Activated T-helper 1 cell treated with anti-CD3 and anti-CD28 coated beads, Interleukin-2, amount 50 U/mL, for 16 hours (primary cell): ENCODE results near the gene HINT2.

Experiments used
- DNase-seq, 2 donors: peaks; one replicate each; pipeline ENCODE4 v3.0.0-alpha.2; 2020; ENCODE audit warnings: low read depth in 1 of 2, low spot score in 1 of 2

Gene HINT2

GRCh38 chr9:35840881-35841644 is 26.2 kb upstream of the HINT2 start:
- DNase-seq: no peak

- DNase-seq: no peak
Measured at GRCh38 chr9:35839926-35840325, 25.1 kb upstream of the HINT2 start.

- no peak for DNase-seq
Measured at GRCh38 chr9:35836595-35836994, 21.8 kb upstream of the HINT2 start.

GRCh38 chr9:35835766-35836165 is 20.9 kb upstream of the HINT2 start:
- no peak for DNase-seq

GRCh38 chr9:35835216-35835632 is 20.4 kb upstream of the HINT2 start:
- DNase-seq: no peak

- DNase-seq: no peak
Measured at GRCh38 chr9:35834260-35835215, 19.7 kb upstream of the HINT2 start.

GRCh38 chr9:35832814-35833213 is 18.0 kb upstream of the HINT2 start:
- no peak for DNase-seq

- no peak for DNase-seq
Measured at GRCh38 chr9:35831040-35831439, 16.2 kb upstream of the HINT2 start.

- no peak for DNase-seq
Measured at GRCh38 chr9:35829764-35830096, 14.9 kb upstream of the HINT2 start.

- peak; percentile 85 to 87 for DNase-seq
Measured at GRCh38 chr9:35829084-35829763, 14.4 kb upstream of the HINT2 start, which contains the start of gene TMEM8B. TSS of gene TMEM8B (plus strand) at chr9:35829228. CDS start at chr9:35829448, 220 bp downstream.

GRCh38 chr9:35828716-35829083 is 13.9 kb upstream of the HINT2 start, which contains the start of gene FAM221B:
TSS of gene FAM221B (minus strand) at chr9:35828732. CDS start at chr9:35826161, 2,571 bp downstream.
- no peak for DNase-seq

- DNase-seq: no peak
Measured at GRCh38 chr9:35827486-35827885, 12.6 kb upstream of the HINT2 start.

GRCh38 chr9:35826071-35826701 is 11.3 kb upstream of the HINT2 start:
- DNase-seq: no peak

GRCh38 chr9:35822926-35823325 is 8.1 kb upstream of the HINT2 start:
- DNase-seq: no peak

- DNase-seq: no peak
Measured at GRCh38 chr9:35820076-35820475, 5.2 kb upstream of the HINT2 start.

GRCh38 chr9:35818341-35818740 is 3.5 kb upstream of the HINT2 start:
- DNase-seq: no peak

- no peak for DNase-seq
Measured at GRCh38 chr9:35816708-35817107, 1.9 kb upstream of the HINT2 start.

GRCh38 chr9:35814106-35814840 is 569 bp downstream of the HINT2 start:
- no peak for DNase-seq

GRCh38 chr9:35813434-35814105 is 1.3 kb downstream of the HINT2 start:
- DNase-seq: no peak
